Activated naive CD8-positive, alpha-beta T cell treated with anti-CD3 and anti-CD28 coated beads, Interleukin-2, amount 50 U/mL, for 16 hours (primary cell): ENCODE measurements around the gene SMIM15.
"Not testable (repeated sequence)": the region's sequence is repeated elsewhere in the genome, so short reads cannot be mapped to it uniquely, and the experiment has no call there.

Experiments used
- DNase-seq: peaks from one replicate; pipeline ENCODE4 v3.0.0-alpha.2; 2020; ENCODE audit warnings: low read depth, low spot score

SMIM15 gene, protein sequence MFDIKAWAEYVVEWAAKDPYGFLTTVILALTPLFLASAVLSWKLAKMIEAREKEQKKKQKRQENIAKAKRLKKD

DNA sequence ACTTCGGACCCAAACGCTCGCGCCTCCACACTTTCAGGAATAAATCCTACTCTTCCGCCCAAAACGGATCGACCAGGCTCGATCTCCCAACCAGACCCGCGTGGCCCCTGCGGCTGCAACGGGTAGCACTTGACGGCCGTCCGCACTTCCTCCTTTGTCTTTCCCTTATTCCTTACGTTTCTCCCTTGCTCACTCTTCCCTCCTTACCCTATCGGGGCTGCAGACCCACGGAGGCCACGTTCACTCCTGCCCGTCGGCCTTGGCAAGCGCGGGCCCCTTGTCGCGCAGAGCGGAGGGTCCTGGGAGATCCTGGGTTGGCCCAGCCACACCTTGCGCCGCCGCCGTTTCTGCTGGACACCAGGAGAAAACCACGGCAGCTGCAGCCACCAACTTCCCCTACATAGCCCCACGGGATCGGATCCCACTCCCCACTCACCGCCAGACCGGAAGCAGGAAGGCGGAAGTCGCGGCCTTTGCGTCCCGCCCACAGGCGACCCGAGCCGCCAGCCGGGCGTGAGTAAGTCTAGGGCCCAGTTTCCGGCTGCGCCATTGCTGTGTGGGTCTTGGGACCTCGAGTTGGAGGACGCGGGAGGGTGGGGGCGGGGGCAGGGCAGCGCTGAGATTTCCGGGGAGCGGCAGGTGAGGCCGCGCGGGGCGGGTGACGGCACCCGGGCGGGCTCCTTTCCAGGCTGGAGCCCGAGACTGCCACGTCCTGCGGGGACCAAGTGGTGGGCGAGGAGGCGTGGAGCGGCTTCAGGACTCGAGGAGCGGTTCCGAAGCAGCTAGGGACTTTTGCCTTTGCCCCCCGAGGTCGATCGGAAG is at the start of gene SMIM15:
Gene SMIM15, minus strand, starts transcription at position 459 of the 822 bp plus-strand sequence. CDS start 2,297 bp downstream, outside the sequence.
- DNase-seq = peak; percentile 48

DNA sequence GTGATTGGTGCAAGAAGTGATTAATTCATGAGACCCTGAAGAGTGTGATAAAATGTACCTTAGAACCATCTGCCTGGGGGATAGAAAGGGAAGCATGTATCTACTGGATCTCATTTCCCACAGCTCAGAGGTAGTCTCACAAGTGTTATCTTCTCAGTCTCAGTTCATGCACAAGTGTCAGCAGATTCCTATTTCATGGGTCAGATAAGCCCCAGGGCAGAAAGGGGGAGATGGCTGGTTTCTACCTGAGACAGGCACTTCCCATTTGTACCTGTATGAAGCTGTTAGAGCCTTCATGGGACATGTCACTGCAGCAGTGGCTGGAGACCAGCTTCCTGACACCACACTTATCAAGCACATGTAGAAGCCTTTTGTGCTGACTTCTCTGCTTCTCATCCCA is 45.6 kb upstream of the SMIM15 start:
- DNase-seq = no peak

DNA sequence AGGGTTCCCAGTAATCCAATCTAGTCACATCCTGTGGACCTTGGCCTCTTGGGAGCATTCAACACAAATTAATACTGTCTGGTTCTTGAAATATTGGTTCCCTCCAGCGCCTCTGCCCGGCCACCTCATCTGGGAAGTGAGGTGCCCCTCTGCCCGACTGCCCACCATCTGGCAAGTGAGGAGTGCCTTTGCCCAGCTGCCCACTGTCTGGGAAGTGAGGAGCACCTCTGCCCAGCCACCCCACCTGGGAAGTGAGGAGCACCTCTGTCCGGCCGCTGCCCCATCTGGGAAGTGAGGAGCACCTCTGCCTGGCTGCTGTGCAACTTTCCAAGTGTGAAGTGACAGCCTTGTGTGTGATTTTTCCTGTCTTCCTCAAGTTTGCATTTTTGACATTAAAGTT is 42.7 kb upstream of the SMIM15 start:
- no peak for DNase-seq

DNA sequence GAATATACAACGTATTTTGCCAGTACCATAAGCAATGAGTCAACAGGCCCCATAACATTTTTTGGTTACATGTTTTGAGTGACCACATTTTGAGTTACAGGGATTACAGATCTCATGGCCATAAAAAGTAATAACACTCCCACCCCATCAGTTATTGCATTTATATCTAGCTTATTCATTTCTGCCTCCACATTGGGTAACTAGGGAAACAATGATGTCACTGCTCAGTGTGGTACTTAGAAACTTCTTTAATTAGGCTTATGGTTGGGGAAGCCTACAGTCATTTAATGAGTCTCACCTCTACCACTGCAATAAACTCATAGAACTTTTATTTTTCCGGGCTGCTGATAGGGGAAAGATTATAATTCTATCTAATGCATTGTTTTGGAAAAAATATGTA is 39.9 kb upstream of the SMIM15 start:
- DNase-seq = no peak

DNA sequence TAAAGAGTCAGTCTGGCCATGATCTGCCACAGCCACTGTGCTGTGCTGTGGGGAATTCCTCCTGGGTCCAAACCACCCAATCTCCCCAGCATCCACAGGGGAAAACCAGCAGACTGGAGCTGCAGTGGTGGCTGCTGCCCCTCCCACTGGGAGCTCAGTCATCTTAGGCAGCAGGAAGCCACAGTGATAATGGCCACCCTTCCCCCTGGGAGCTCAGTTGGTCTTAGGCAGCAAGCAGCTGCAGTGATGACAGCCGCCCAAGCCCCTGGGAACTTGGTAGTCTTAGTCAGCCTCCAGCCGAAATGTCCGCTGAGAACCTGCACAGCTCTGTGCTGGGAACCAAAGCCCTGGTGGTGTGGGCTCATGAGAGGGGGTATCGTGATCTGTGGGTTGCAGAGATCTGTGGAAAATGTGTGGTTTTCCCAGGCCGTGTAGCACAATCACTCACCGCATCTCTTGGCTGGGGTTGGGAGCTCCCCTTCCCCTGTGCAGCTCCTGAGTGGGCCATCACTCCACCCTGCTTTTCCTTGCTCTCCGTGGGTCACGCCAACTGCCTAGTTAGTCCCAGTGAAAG is 38.4 kb upstream of the SMIM15 start:
- no peak for DNase-seq

DNA sequence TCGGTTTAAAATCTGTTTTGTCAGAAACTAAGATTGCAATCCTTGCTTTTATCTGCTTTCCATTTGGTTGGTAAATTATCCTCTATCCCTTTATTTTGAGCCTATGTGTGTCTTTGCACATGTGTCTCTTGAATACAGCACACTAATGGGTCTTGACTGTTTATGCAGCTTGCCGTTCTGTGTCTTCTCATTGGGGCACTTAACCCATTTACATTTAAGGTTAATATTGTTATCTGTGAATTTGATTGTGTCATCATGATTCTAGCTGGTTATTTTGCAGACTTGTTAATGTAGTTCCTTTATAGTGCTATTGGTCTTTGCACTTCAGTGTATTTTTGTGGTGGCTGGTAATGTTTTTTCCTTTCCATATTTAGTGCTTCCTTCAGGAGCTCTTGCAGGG is 36.3 kb upstream of the SMIM15 start:
- no peak for DNase-seq

DNA sequence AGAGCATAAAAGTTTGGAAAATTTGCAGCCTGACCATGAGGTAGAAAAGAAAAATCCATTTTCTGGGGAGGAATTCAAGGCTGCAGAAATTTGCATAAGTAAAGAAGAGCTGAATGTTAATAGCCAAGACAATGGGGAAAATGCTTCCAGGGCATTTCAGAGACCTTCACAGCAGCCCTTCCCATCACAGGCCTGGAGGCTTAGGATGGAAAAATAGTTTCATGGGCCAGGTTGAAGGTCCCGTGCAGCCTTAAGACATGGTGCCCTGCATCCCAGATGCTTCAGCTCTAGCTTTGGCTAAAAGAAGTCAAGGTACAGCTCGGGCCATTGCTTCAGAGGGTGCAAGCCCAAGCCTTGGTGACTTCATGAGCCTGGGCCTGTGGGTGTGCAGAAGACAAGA is 25.6 kb upstream of the SMIM15 start:
- DNase-seq = not testable (repeated sequence)

DNA sequence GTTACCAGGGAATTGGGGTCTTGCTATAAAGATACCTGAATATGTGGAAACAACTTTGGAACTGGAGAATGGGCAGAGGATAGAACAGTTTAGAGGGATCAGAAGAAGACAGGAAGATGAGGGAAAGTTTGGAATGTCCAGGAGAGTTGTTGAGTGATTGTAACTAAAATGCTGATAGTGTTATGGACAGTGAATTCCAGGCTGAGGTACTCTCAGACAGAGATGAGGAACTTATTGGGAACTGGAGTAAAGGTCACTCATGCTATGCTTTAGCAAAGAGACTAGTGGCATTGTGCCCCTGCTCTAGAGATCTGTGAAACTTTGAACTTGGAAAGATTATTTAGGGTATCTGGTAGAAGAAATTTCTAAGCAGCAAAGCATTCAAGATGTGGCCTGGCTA is 25.1 kb upstream of the SMIM15 start:
- not testable (repeated sequence) for DNase-seq

DNA sequence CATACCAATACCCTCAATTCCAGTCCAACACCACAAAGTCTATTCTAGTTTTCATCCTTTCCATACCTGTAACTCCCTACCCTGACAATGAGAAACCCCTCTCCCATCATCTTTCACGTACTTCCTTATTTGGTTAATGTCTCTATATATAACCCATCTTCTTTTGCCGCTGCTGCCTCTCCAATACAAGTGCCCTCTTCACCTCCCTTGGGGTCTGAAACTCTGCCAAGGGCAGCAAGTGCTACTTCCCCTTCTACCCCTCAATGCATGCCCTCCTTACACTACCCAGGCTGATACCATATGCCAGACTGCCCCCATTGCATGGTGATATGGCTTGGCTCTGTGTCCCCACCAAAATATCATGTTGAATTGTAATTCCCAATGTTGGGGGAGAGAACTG is 24.4 kb upstream of the SMIM15 start:
- DNase-seq = no peak

DNA sequence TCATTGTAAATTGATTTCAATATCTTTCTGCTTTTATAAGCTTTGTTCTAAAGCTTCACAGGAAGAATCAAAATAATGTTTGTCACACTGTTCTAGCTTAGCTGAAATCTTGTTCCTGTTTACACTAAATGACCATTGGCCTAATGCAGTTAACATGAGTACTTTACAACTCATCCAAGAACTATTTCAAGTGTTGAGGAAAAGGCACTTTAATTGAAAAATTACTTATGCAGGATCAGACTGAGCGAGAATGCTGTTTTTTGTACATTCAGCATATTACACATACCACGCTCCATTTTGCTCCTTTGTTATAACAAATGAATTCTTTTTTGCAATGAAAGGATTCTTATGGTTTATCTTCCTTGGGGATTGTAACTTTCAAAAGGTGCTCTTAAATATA is 22.4 kb upstream of the SMIM15 start:
- no peak for DNase-seq

DNA sequence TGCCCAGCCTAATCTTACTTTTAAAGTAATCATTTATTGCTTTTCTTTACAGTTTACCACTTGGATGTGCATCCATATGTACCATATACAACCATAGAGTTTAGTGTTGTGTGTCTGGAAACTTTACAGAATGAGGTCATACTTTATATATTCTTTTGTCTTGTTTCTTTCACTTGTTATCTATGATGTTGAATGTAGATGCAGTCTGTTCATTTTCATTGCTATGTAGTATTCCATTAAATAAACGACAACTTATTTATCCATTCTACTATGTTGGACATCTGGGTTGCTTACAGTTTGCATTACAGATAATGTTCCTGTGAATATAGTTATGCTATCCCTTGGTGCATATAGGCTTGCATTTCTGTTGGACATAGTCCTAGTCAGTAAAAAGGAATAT is 21.3 kb upstream of the SMIM15 start:
- DNase-seq = no peak

DNA sequence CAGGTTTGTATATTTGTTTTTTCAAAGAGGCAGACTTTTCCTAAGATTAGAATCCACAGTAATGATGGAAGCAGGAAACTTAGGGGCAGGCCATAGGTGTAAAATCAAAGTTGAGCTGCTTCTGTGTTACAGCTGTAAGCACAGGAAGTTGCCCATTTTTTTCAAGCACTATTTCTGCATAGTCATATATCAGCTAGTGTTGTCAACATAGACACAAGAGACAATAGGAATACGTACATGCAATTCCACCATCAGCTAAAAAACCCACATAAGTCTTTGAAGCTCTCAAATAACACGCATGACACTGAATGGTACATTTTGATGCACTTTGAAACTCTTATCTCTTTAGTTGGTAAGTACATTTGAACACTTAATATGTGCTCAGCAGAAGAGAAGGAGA is 20.2 kb upstream of the SMIM15 start:
- no peak for DNase-seq

DNA sequence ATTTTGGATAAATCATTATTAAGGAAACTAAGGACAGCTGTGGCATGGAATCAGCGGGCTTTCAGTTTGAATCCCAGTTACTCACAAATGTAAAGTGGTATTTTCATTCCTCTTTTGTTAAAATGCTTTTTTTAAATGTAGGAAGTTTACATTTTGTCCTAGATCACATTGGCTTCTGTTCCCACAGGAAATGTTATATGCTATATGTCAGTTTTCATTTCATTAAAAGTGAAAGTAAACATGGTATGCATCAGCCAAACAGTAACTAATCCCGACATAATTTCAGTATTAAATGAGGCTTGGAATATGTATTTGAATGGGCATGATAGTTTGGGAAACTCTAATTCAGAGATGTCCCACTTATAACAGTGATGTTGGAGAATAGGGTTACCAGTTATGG is 18.6 kb upstream of the SMIM15 start:
- DNase-seq = no peak

DNA sequence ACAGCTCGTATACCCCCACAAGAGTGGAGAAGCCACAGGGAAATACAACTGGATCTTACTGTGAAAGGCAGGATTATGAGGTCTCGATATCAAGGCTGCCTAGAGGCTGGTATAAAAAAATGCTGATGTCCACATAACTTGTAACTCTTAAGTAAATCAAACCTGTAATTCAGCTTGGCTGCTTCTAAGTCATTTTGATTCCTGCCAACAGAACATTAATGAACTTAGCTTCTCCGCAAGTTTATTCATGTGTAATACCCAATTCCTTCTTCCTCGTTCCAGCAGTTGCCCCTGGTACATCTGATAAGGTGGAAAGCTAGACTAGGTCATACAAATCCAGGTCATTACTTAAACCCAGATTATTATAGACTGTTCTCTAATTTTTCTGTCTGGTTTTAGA is 16.4 kb upstream of the SMIM15 start:
- DNase-seq = no peak

DNA sequence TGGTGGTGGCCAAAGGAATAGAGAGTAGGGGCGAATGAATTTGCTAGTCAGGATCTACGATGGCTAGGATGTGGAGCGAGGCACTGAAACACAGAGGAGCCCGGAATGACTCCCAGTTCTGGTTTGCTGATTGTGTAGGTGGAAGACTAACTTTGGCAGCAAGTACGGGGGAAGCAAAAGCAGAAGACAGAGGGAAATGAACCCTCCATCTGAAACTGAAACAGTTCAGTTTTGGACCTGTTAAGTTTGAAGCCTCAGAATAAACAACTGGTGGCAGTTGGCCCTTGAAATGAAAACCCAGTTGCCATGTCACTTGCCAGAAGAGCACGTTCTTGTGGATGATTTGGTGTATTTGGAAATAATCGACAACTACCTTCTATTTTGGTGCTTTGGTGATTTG is 15.4 kb upstream of the SMIM15 start:
- DNase-seq = no peak

DNA sequence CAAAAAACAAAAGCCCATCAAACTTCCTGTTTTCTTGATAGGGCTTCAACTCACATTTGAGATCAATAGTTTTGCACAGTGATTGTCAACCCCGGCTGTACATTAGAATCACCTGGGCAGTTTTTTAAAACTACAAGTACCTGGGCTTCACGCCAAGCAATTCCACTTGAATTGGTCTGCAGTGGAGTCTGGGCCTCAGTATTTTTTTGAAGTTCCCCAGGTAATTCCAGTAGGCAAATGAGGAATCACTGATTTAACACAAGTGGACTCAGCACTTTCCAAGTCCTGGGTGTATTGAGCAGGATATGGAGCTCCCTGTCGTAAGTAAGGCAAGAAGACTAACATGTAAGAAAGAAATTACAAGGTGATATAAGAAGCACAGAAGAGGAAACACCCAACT is 14.8 kb upstream of the SMIM15 start:
- DNase-seq = no peak

DNA sequence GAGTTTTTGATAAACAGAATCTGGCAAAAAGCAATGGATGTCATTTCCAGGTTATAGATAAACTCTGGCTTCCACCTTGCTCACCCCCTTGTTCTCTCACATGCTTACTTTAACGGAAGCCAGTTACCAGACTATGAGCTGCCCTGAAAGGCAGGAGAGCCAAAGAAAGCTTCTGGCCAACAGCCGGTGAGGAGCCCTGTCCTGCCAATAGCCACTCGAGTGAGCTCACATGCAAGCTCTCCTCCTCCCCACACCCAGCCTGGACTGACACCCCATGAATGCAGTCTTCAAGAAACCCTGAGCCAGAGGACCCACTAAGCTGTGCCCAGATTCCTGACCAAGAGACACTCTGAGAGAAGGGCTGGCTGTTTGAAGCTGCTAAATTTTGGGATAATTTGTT is 14.4 kb upstream of the SMIM15 start:
- no peak for DNase-seq

DNA sequence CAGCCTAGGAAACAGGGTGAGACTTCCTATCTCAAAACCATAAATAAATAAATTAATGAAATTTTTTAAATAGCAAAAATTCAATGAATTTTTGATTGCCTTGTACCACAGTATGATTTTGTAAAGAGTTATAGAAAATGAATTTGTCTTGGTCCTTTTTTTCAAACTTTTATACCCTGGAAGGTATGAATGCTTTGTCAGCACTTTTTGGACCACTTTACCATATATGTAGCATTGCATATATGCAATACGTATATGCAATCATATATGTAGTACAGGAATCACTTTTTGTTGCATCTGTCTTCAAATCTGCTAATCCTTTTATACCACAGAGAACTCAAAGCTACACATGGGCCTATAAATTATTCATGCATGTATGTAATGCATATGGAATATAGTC is 9.2 kb upstream of the SMIM15 start:
- no peak for DNase-seq

DNA sequence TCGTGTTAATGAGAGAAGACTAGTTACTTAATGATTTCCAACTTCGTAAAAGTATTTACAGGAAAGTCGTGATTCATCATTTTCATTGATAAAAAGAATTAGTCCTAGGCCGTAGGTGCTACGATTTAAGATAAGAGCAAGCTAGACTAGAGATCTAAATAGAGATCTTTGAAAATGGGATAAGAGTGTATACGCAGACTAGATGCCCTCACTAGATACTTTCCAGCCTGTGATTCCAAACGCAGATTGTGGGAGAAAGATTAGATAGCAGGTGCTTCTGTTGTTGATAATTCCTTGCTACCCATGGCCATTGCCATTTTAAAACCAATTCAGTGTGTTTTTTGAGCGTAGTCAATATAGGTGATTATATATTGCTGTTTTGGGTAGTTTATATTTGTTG is 6.7 kb upstream of the SMIM15 start:
- no peak for DNase-seq

DNA sequence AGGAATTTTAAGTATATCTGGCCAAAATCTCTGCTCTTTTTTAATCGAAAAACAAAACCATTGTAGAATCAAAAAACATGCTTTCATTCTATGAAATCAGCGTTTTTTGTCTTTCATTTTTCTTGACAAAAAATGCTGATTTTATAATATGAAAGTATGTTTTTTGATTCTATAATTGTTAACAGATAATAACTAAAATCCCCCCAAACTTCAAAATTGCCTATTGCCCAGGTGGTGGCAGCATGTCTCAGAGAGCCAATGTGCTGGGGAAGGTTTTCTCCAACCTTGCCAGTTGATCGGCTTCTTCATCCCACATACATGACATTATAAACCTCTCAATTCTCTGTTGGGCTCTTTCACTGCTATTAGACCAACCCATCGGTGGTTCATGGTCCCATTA is 5.1 kb upstream of the SMIM15 start:
- DNase-seq = no peak

DNA sequence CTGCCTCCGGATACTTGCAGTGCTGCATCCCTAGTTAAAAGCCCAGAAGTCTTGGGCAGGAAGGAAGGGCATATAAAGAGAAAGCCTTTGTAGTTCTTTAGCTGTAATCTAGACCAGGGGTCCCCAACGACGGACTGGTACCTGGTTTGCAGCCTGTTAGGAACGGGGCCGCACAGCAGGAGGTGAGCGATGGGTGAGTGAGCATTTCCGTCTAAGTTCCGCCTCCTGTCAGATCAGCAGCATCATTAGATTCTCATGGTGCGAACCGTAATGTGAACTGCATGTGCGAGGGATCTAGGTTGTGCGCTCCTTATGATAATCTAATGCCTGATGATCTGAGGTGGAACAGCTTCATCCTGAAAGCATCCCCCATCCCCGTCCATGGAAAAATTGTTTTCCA is 1.6 kb upstream of the SMIM15 start:
- DNase-seq = no peak

DNA sequence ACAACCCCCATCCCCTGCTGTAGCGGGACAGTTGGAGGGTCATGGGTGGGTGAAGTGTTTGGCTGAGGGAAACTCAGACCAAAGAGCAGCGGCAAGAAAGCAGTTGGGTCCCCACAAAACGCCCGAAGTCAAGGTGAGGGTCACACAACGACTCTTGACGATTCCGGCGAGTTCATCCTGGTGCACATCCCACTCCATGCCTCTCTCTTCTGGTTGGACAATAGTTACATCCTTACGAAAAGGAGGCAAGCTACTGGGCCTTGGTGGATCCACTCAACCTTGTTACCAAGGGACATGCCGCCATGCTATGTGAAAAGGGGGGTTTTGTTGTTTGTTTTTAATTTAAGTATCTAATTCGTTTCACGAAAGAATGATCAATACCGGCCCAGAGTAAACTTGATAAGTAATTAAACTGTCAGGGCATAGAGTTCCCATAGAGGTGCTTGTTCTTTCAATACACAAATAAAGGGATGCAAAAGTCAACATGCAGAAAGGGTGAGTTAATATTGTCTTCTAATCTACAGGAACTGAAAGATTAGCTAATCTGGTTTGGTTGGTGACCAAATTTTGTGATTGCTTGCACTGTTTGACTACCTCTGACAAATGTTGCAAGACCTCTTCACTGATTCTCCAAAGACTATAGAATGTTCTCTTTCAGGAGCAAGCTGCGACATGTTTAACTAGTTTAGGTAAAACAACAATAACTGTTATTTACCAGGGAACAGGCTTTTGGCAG is 732 bp upstream of the SMIM15 start:
- no peak for DNase-seq

DNA sequence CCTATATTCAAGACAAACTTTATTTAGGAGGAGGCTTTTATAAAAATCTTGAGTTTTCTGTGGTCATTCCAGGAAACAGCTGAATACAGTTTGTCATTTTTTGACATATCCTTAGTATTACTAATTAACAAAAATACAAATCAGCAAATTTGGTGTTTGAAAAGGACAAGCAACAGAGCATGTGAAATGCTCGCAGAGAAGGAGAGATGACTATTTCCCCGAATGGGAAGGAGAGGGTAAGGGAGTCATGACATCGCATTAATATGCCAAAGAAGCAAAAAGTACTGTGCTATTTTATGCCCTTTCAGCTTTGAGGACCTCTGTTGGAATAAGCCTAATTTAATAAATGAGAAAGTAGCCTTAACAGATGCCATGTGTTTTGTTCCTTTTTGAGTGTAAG is 1.8 kb downstream of the SMIM15 start:
- DNase-seq = no peak
